ENCODE measurements around the gene ZNF496. TPM values are rescaled to one million over a fixed set of nuclear protein-coding genes. Genes with fewer than 3 reads are reported as not detected.
A peak's percentile ranks its signal among the peaks of the same experiment; 100 is the strongest.

ZNF496 gene
- total and polyA plus RNA-seq, 2 of the 13 experiments (the other 11 are each of a cell fraction or from before 2014, with no cell fraction given), result 14.8 to 18.6 TPM

GRCh38 chr1:247336390-247336789, 4.7 kb upstream of the ZNF496 start:
- no peak overlapping the region for H3K4me2 ChIP-seq (ENCODE audit: low read depth, low read length)
- H3K9me3 ChIP-seq (ENCODE audit: low read length), result no peaks in the 10 kb centered on the region
- no TSS peak for BruUV-seq (replicated peaks)
- H3K36me3 ChIP-seq (replicated peaks in 1 of 2; ENCODE audit: control insufficient read depth in 1 of 2, insufficient read depth in 2 of 2, low read length in 2 of 2), result peaks cover 0 to 7% of the 10 kb centered on the region in 2 experiments; a peak in 1 of 5 replicates
- TF ChIP-seq CC2D1A (CRISPR knock-in tag; IDR thresholded peaks at IDR 0.05) (no peak), CREB1 (IDR thresholded peaks at IDR 0.05) (peak; percentile 44; the same call in 1 of the 2 replicates), CREB1 (CRISPR knock-in tag; IDR thresholded peaks at IDR 0.05) (no peak)
- over 99% methylated on average over 7 of the region's 7 CpGs for WGBS (ENCODE audit: low lambda C conversion rate)
- H3K79me2 ChIP-seq (ENCODE audit: insufficient read depth, low read length), result peaks cover 5% of the 10 kb centered on the region
- FAIRE-seq (no peak), DNase-seq (ENCODE audit: low spot score) (no peak), ATAC-seq (no peak)
- CTCF ChIA-PET (ENCODE audit: low intra/inter-chr PET ratio, low total read pairs), result no interaction called here
- in situ Hi-C loops (cut with HindIII; ENCODE audit: extremely low pct_ligation_motif_present, low pct_unique_long_range_greater_than_20kb) (no loop called here), intact Hi-C loops (cut with micrococcal nuclease; ENCODE audit: unreplicated experiment) (no loop called here)
- H3K4me3 ChIP-seq (replicated peaks in 1 of 3; ENCODE audit: insufficient read depth in 1 of 3, low read depth in 2 of 3, low read length in 3 of 3), result no peak overlapping the region
- H3K27ac ChIP-seq (ENCODE audit: extremely low read length, insufficient read depth, low read length), result no peak overlapping the region
- H3K4me1 ChIP-seq (ENCODE audit: insufficient read depth, low read length), result peaks cover 44% of the 10 kb centered on the region
- no peaks in the 10 kb centered on the region for H4K20me1 ChIP-seq (ENCODE audit: insufficient read depth, low read length)
- no peak overlapping the region for H3K9ac ChIP-seq (ENCODE audit: insufficient read depth, low read depth, low read length)
- no peaks in the 10 kb centered on the region for H3K27me3 ChIP-seq (ENCODE audit: control insufficient read depth in 1 of 2, insufficient read depth in 2 of 2, low read length in 2 of 2)
- POLR2A ChIA-PET, result interaction anchor here (1.2 kb wide), 1 partner anchor 10 kb away, joined by 3 read pairs; no protein-coding TSS in a partner anchor
- no peak overlapping the region for H2AFZ ChIP-seq (ENCODE audit: low read length)

- Histone ChIP-seq H4K20me1 (ENCODE audit: insufficient read depth, low read length) (no peaks in the 10 kb centered on the region), H3K9ac (ENCODE audit: insufficient read depth, low read depth, low read length) (no peak overlapping the region), H3K79me2 (ENCODE audit: insufficient read depth, low read length) (peaks cover 5% of the 10 kb centered on the region), H3K4me3 (replicated peaks in 1 of 3; ENCODE audit: insufficient read depth in 1 of 3, low read depth in 2 of 3, low read length in 3 of 3) (no peak overlapping the region), H3K4me1 (ENCODE audit: insufficient read depth, low read length) (peaks cover 44% of the 10 kb centered on the region), H3K9me3 (ENCODE audit: low read length) (no peaks in the 10 kb centered on the region), H3K4me2 (ENCODE audit: low read depth, low read length) (no peak overlapping the region), H3K27ac (ENCODE audit: extremely low read length, insufficient read depth, low read length) (no peak overlapping the region), H3K36me3 (replicated peaks in 1 of 2; ENCODE audit: control insufficient read depth in 1 of 2, insufficient read depth in 2 of 2, low read length in 2 of 2) (peaks cover 0 to 7% of the 10 kb centered on the region in 2 experiments; a peak in 1 of 5 replicates), H2AFZ (ENCODE audit: low read length) (no peak overlapping the region), H3K27me3 (ENCODE audit: control insufficient read depth in 1 of 2, insufficient read depth in 2 of 2, low read length in 2 of 2) (no peaks in the 10 kb centered on the region; a peak in 1 of 5 replicates)
- ATAC-seq (no peak), DNase-seq (ENCODE audit: low spot score) (no peak), FAIRE-seq (no peak)
- POLR2A ChIA-PET, result interaction anchor here (1.2 kb wide), 1 partner anchor 11 kb away, joined by 3 read pairs; no protein-coding TSS in a partner anchor
- intact Hi-C loops (cut with micrococcal nuclease; ENCODE audit: unreplicated experiment) (no loop called here), in situ Hi-C loops (cut with HindIII; ENCODE audit: extremely low pct_ligation_motif_present, low pct_unique_long_range_greater_than_20kb) (no loop called here)
- 93% methylated on average over 11 of the region's 11 CpGs for WGBS (ENCODE audit: low lambda C conversion rate)
- BruUV-seq (replicated peaks), result no TSS peak
- CTCF ChIA-PET (ENCODE audit: low intra/inter-chr PET ratio, low total read pairs), result no interaction called here
- TF ChIP-seq POLR2A (IDR thresholded peaks at IDR 0.05; ENCODE audit: insufficient read depth in 1 of 2, low read depth in 2 of 2, low read length in 2 of 2), result 0 out of 4 replicates have a peak, but pooled peaks of 1 of the 2 experiments have one; percentile 10
- TF ChIP-seq ZNF264 (CRISPR knock-in tag; IDR thresholded peaks at IDR 0.05), result no peak
These were observed 4.2 kb upstream of the ZNF496 start for GRCh38 chr1:247335882-247336281.
